Panc1 (cell line): Measurements from ENCODE around the gene SLC25A29. TPM values are rescaled to one million over a fixed set of nuclear protein-coding genes. Genes with fewer than 3 reads are reported as not detected.

Source experiments
- ATAC-seq: fragments of 200-7000 bp; cut with Tn5 transposase; 2 replicates; pipeline ENCODE4 v1.9.1; 2020; ENCODE audit warnings: mild to moderate bottlenecking, moderate library complexity
- BruUV-seq: library from RNA; stranded (reverse); fragments of 400-500 nt; replicated peaks from 2 replicates; lab custom pipeline; 2021; lab: Mats Ljungman, UMichigan
- CTCF ChIA-PET: fragments of 300-600 bp; sonication (Branson Sonifier 250); formaldehyde crosslinking; loops from one replicate; lab custom pipeline; 2022; ENCODE audit warnings: antibody characterized with exemption; lab: Charles Lee
- POLR2A ChIA-PET: fragments of 300-600 bp; sonication (Branson Sonifier 250); formaldehyde crosslinking; loops from one replicate; lab custom pipeline; 2022; ENCODE audit warnings: antibody characterized with exemption; lab: Charles Lee
- DNase-seq: peaks from one replicate; pipeline ENCODE4 v3.0.0-alpha.2; 2010; ENCODE audit warnings: low read depth, low spot score
- H3K27ac ChIP-seq: 2 replicates; pipeline ENCODE4 v1.5.1; 2011; ENCODE audit warnings: mild to moderate bottlenecking, low read length, inconsistent platforms
- H3K27me3 ChIP-seq: fragments of 200-500 bp; sonication (Bioruptor generic); 2 replicates; pipeline ENCODE4 v1.6.0; 2014; ENCODE audit warnings: low read length, inconsistent platforms; ENCODE audit not compliant: control insufficient read depth, insufficient read depth
- H3K36me3 ChIP-seq: fragments of 200-500 bp; sonication (Bioruptor generic); 2 replicates; pipeline ENCODE4 v1.5.1; 2014; ENCODE audit warnings: inconsistent platforms, mild to moderate bottlenecking, low read length, moderate library complexity; ENCODE audit not compliant: control insufficient read depth, insufficient read depth
- H3K4me1 ChIP-seq: 2 replicates; pipeline ENCODE4 v1.5.1; 2011; ENCODE audit warnings: inconsistent platforms, mild to moderate bottlenecking, low read length, moderate library complexity; ENCODE audit not compliant: control insufficient read depth, insufficient read depth
- H3K4me3 ChIP-seq, 2 experiments: 2 replicates each; pipeline ENCODE4 v1.5.1; 2011 to 2012; ENCODE audit warnings: low read depth in 2 of 2, low read length in 2 of 2, mild to moderate bottlenecking in 2 of 2, inconsistent platforms in 1 of 2, moderate library complexity in 1 of 2
- H3K9me3 ChIP-seq: fragments of 200-500 bp; sonication (Bioruptor generic); 2 replicates; pipeline ENCODE4 v1.5.1; 2014; ENCODE audit warnings: low read depth, mild to moderate bottlenecking, inconsistent platforms, low read length, moderate library complexity; ENCODE audit not compliant: control insufficient read depth, insufficient read depth
- POLR2AphosphoS5 ChIP-seq: IDR thresholded peaks from 2 replicates; pipeline ENCODE4 v1.6.1; 2012; ENCODE audit warnings: mild to moderate bottlenecking, low read depth, low read length, moderate library complexity
- REST ChIP-seq, 2 experiments: IDR thresholded peaks; 2 replicates each; pipeline ENCODE4 v1.6.1; 2011 to 2012; ENCODE audit warnings: low read depth in 2 of 2, control low read depth in 1 of 2, low read length in 1 of 2, mild to moderate bottlenecking in 1 of 2, moderate library complexity in 1 of 2; ENCODE audit not compliant: insufficient read depth in 1 of 2
- SIN3A ChIP-seq: IDR thresholded peaks from 2 replicates; pipeline ENCODE4 v1.6.1; 2012; ENCODE audit warnings: low read depth, mild to moderate bottlenecking, low read length, moderate library complexity, borderline replicate concordance; ENCODE audit not compliant: insufficient read depth
- TCF7L2 ChIP-seq: IDR thresholded peaks from 2 replicates; pipeline ENCODE4 v1.6.1; 2011; ENCODE audit warnings: mild to moderate bottlenecking, low read depth, low read length, inconsistent platforms
- in situ Hi-C: cut with HindIII; loops from 2 replicates; pipeline ENCODE4 v1.10.0; 2016; ENCODE audit warnings: low sequenced_read_pairs, low pct_unique_long_range_greater_than_20kb
- intact Hi-C: fragments of 100-400 bp; cut with micrococcal nuclease; formaldehyde crosslinking; loops from one replicate; pipeline ENCODE4 v1.10.0; 2022; ENCODE audit not compliant: unreplicated experiment
- total RNA-seq: library from RNA; stranded (reverse); gene quantifications from one replicate; pipeline ENCODE4 v1.2.1, GENCODE V29; 2021; ENCODE audit not compliant: unreplicated experiment
- TF ChIP-seq, protein P1 (sequence below): fragments of 450-650 bp; IDR thresholded peaks from 2 replicates; pipeline ENCODE4 v1.5.1; 2017; ENCODE audit warnings: mild to moderate bottlenecking

The SLC25A29 gene
- total RNA-seq, 1 experiment from 2014 or later, result 33.6 TPM

DNA sequence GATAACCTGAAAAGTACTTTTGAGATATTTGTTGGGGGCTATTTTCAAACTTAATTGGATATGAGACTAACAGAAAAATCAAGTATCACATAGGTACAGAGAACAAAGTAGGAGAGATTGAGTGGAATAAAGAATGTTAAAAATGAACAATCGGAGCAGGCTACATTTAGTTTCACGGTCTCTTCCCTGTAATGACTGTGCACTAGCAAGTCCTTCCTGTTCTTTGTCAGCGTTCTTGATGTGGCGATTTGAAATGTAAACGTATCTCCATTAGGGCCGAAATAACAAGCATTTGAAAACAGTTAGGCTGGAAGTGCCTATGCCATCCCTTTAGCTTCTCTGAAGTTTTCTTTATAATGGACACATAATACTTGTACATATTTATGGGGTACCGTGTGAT, 31.0 kb downstream of the SLC25A29 start:
- no TSS peak for BruUV-seq
- no peak for ATAC-seq
- Histone ChIP-seq H3K9me3 (no peaks in the 10 kb centered on the region), H3K4me1 (peaks cover 13% of the 10 kb centered on the region), H3K4me3 (no peak overlapping the region), H3K36me3 (no peaks in the 10 kb centered on the region; the same call in 1 of the 2 replicates), H3K27me3 (no peaks in the 10 kb centered on the region), H3K27ac (no peak overlapping the region)
- no peak for TF ChIP-seq REST (IDR thresholded peaks at IDR 0.05; ENCODE audit: insufficient read depth in 1 of 2, low read depth in 2 of 2, low read length in 1 of 2)
- TF ChIP-seq POLR2AphosphoS5, result no peak
- TF ChIP-seq SIN3A, result no peak
- no peak for TF ChIP-seq TCF7L2
- TF ChIP-seq, protein P1, sequence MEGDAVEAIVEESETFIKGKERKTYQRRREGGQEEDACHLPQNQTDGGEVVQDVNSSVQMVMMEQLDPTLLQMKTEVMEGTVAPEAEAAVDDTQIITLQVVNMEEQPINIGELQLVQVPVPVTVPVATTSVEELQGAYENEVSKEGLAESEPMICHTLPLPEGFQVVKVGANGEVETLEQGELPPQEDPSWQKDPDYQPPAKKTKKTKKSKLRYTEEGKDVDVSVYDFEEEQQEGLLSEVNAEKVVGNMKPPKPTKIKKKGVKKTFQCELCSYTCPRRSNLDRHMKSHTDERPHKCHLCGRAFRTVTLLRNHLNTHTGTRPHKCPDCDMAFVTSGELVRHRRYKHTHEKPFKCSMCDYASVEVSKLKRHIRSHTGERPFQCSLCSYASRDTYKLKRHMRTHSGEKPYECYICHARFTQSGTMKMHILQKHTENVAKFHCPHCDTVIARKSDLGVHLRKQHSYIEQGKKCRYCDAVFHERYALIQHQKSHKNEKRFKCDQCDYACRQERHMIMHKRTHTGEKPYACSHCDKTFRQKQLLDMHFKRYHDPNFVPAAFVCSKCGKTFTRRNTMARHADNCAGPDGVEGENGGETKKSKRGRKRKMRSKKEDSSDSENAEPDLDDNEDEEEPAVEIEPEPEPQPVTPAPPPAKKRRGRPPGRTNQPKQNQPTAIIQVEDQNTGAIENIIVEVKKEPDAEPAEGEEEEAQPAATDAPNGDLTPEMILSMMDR, result no peak
- in situ Hi-C loops (no loop called here), intact Hi-C loops (no loop called here)
- CTCF ChIA-PET, result no interaction called here
- no peak for DNase-seq
- POLR2A ChIA-PET, result no interaction called here

- TF ChIP-seq REST (IDR thresholded peaks at IDR 0.05; ENCODE audit: insufficient read depth in 1 of 2, low read depth in 2 of 2, low read length in 1 of 2) (no peak), POLR2AphosphoS5 (no peak), SIN3A (no peak)
- ATAC-seq, result no peak
- no peak overlapping the region for H3K27ac ChIP-seq
- no TSS peak for BruUV-seq
- no peaks in the 10 kb centered on the region for H3K27me3 ChIP-seq
- DNase-seq, result no peak
- no peaks in the 10 kb centered on the region; the same call in 1 of the 2 replicates for H3K36me3 ChIP-seq
- H3K4me1 ChIP-seq, result peaks cover 9% of the 10 kb centered on the region
- in situ Hi-C loops, result no loop called here
- POLR2A ChIA-PET, result no interaction called here
- no peaks in the 10 kb centered on the region for H3K9me3 ChIP-seq
- H3K4me3 ChIP-seq, result no peak overlapping the region
- intact Hi-C loops, result no loop called here
- CTCF ChIA-PET, result no interaction called here
Observed at GRCh38 chr14:100274250-100274649, 32.0 kb downstream of the SLC25A29 start.
